Activated naive CD4-positive, alpha-beta T cell treated with anti-CD3 and anti-CD28 coated beads, Interleukin-2, amount 10 ng/mL, durations not matched to agents 5 hours and 36 hours (primary cell): ENCODE measurements around the gene NCAN. TPM values are rescaled to one million over a fixed set of nuclear protein-coding genes. Genes with fewer than 3 reads are reported as not detected.

Experiments
- total RNA-seq, 2 experiments: library from RNA; stranded (reverse); gene quantifications; one replicate each; pipeline ENCODE4 v1.2.3, GENCODE V29; 2021

NCAN gene
- total RNA-seq, result not detected

GRCh38 chr19:19211499-19212420 is at the start of gene NCAN:
Gene NCAN, plus strand, starts transcription at chr19:19211958. Its CDS starts 4,996 bp downstream, at chr19:19216954.

GRCh38 chr19:19170053-19170872 is 41.5 kb upstream of the NCAN start, which contains the start of gene MEF2B:
Gene MEF2B, minus strand, starts transcription at chr19:19170263. Its CDS starts 19,528 bp downstream, at chr19:19150735.

GRCh38 chr19:19192078-19192882 is 19.5 kb upstream of the NCAN start, which contains the start of the genes BORCS8 and RFXANK:
Gene BORCS8, minus strand, starts transcription at chr19:19192152. Its CDS starts 35 bp downstream, at chr19:19192117.
Gene RFXANK, plus strand, starts transcription at chr19:19192258. Its CDS starts 1,689 bp downstream, at chr19:19193947.

GRCh38 chr19:19203012-19203856 is 8.5 kb upstream of the NCAN start, which contains the start of gene NR2C2AP:
Gene NR2C2AP, minus strand, starts transcription at chr19:19203414. Its CDS starts 354 bp downstream, at chr19:19203060.

Other genes starting within 250 kb of the NCAN start
- 100 to 1,000 TPM; 124 to 134 TPM for gene SUGP2, start 178.4 kb upstream of the NCAN start, total RNA-seq
- 10 to 100 TPM; 30.0 to 33.5 TPM for gene ARMC6, start 178.4 kb upstream of the NCAN start, total RNA-seq
- 10 to 100 TPM; 23.6 to 25.9 TPM for gene SLC25A42, start 148.0 kb upstream of the NCAN start, total RNA-seq
- gene TMEM161A, start 73.5 kb upstream of the NCAN start, total RNA-seq, result 10 to 100 TPM; 21.2 to 21.6 TPM
- gene MEF2B, start 41.7 kb upstream of the NCAN start, total RNA-seq, result 1 to 10 TPM; 2.7 to 4.5 TPM
- gene BORCS8, start 19.8 kb upstream of the NCAN start, total RNA-seq, result 10 to 100 TPM; 34.5 to 35.0 TPM
- 10 to 100 TPM; 92.8 to 96.1 TPM for gene RFXANK, start 19.7 kb upstream of the NCAN start, total RNA-seq
- gene NR2C2AP, start 8.5 kb upstream of the NCAN start, total RNA-seq, result 10 to 100 TPM; 25.5 to 25.6 TPM
- not detected for gene TM6SF2, start 61.3 kb downstream of the NCAN start, total RNA-seq
- gene SUGP1, start 108.6 kb downstream of the NCAN start, total RNA-seq, result 10 to 100 TPM; 63.3 to 71.0 TPM
- 10 to 100 TPM; 76.9 to 83.5 TPM for gene MAU2, start 108.9 kb downstream of the NCAN start, total RNA-seq
- 100 to 1,000 TPM; 130 to 139 TPM for gene GATAD2A, start 193.7 kb downstream of the NCAN start, total RNA-seq